Natural killer cell treated with Interleukin-12 subunit alpha and Interleukin-12 subunit beta and Interleukin-15 and Interleukin-18, amount 100 ng/mL, for 72 hours (primary cell): ENCODE measurements around the gene STK31. TPM values are rescaled to one million over a fixed set of nuclear protein-coding genes. Genes with fewer than 3 reads are reported as not detected.
"Not testable (repeated sequence)": the region's sequence is repeated elsewhere in the genome, so short reads cannot be mapped to it uniquely, and the experiment has no call there.

Source experiments
- ATAC-seq, 2 donors: fragments of 150-1000 bp; cut with Tn5 transposase in 1 of 2; sonication (Bioruptor Pico), chemical (Tn5 transposase) in 1 of 2; 2 replicates each; pipeline ENCODE4 v1.10.0; 2021
- DNase-seq: peaks from one replicate; pipeline ENCODE4 v3.0.0; 2022; ENCODE audit warnings: low spot score
- H3K27ac Mint-ChIP-seq, 2 donors: 1 replicate in 1 of 2; 2 replicates in 1 of 2; pipeline ENCODE4 v1.8.0; 2022; ENCODE audit warnings: mixed read lengths in 2 of 2, mild to moderate bottlenecking in 1 of 2, moderate library complexity in 1 of 2
- H3K27me3 Mint-ChIP-seq, 2 donors: 1 replicate in 1 of 2; 2 replicates in 1 of 2; pipeline ENCODE4 v1.8.0; 2022; ENCODE audit warnings: mixed read lengths in 2 of 2
- H3K36me3 Mint-ChIP-seq: one replicate; pipeline ENCODE4 v1.8.0; 2022; ENCODE audit warnings: mixed read lengths
- H3K4me1 Mint-ChIP-seq, 2 donors: 1 replicate in 1 of 2; 2 replicates in 1 of 2; pipeline ENCODE4 v1.8.0; 2022; ENCODE audit warnings: low read depth in 2 of 2, mixed read lengths in 2 of 2, mild to moderate bottlenecking in 1 of 2
- H3K4me3 Mint-ChIP-seq: one replicate; pipeline ENCODE4 v1.8.0; 2022; ENCODE audit warnings: mixed read lengths
- H3K9me3 Mint-ChIP-seq: 2 replicates; pipeline ENCODE4 v1.8.0; 2022; ENCODE audit warnings: mixed read lengths
- total RNA-seq, 2 donors: library from RNA; stranded (reverse); gene quantifications; one replicate each; pipeline ENCODE4 v1.2.3, GENCODE V29; 2022

Gene STK31, protein sequence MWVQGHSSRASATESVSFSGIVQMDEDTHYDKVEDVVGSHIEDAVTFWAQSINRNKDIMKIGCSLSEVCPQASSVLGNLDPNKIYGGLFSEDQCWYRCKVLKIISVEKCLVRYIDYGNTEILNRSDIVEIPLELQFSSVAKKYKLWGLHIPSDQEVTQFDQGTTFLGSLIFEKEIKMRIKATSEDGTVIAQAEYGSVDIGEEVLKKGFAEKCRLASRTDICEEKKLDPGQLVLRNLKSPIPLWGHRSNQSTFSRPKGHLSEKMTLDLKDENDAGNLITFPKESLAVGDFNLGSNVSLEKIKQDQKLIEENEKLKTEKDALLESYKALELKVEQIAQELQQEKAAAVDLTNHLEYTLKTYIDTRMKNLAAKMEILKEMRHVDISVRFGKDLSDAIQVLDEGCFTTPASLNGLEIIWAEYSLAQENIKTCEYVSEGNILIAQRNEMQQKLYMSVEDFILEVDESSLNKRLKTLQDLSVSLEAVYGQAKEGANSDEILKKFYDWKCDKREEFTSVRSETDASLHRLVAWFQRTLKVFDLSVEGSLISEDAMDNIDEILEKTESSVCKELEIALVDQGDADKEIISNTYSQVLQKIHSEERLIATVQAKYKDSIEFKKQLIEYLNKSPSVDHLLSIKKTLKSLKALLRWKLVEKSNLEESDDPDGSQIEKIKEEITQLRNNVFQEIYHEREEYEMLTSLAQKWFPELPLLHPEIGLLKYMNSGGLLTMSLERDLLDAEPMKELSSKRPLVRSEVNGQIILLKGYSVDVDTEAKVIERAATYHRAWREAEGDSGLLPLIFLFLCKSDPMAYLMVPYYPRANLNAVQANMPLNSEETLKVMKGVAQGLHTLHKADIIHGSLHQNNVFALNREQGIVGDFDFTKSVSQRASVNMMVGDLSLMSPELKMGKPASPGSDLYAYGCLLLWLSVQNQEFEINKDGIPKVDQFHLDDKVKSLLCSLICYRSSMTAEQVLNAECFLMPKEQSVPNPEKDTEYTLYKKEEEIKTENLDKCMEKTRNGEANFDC
- under 1 TPM; 0.22 to 0.52 TPM for total RNA-seq

DNA sequence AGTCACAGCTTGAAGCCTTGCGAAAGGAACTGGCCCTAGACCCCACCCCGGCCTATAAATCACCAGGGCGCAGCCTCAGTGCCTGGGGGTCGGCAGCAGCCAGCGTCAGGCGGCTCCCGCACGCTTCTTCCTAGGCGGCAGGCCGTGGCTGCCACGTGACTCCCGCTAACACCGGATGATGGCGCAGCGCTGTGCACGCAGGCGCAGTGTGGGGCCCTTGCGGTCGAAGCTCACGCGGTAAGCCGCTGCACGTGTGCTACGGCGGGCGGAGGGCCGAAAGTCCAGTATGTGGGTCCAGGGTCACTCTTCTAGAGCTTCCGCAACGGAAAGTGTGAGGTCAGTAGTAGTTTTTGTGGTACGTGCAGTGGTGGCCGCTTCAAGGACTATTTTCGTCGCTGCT lies at the start of gene STK31:
Gene STK31, plus strand, starts transcription at position 220 of the 400 bp plus-strand sequence. Its CDS starts 67 bp downstream, at position 287.
- peaks cover 15% of the 10 kb centered on the region for H3K36me3 Mint-ChIP-seq
- H3K4me3 Mint-ChIP-seq, result no peak within 1 kb of the TSS
- H3K27ac Mint-ChIP-seq, result no peak within 1 kb of the TSS

DNA sequence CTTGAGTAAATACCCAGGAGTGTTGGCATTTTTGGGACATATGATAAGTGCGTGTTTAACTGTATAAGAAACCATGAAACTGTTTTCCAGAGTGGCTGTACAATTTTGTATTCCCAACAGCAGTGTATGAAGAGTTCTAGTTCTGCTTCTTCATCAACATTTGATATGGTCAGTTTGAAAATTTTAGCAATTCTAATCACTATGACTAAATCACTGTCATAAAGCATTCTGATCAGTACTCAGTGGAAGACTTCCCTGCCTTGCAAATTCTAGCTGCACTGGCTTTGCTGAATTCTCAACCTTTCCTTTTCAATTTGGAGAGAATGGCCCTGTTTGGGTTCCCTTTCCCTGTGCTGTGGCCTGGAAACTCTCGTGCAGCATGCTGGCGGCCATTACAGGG lies 48.6 kb upstream of the STK31 start:
- H3K4me1 Mint-ChIP-seq, result no peaks in the 10 kb centered on the region
- peaks cover 0 to 5% of the 10 kb centered on the region in 2 donors for H3K27me3 Mint-ChIP-seq
- H3K4me3 Mint-ChIP-seq, result no peak overlapping the region
- H3K36me3 Mint-ChIP-seq, result peaks cover 12% of the 10 kb centered on the region
- H3K9me3 Mint-ChIP-seq, result peaks cover 9% of the 10 kb centered on the region
- ATAC-seq, result no peak
- no peak for DNase-seq
- no peak overlapping the region for H3K27ac Mint-ChIP-seq

More for the DNA sequence above, at the start of gene STK31:
- peak in 1 of 2 donors; percentile 57 for ATAC-seq
- no peak for DNase-seq
- Mint-ChIP-seq H3K4me1 (no peaks in the 10 kb centered on the region), H3K27me3 (no peaks in the 10 kb centered on the region), H3K9me3 (peaks cover 3% of the 10 kb centered on the region)

DNA sequence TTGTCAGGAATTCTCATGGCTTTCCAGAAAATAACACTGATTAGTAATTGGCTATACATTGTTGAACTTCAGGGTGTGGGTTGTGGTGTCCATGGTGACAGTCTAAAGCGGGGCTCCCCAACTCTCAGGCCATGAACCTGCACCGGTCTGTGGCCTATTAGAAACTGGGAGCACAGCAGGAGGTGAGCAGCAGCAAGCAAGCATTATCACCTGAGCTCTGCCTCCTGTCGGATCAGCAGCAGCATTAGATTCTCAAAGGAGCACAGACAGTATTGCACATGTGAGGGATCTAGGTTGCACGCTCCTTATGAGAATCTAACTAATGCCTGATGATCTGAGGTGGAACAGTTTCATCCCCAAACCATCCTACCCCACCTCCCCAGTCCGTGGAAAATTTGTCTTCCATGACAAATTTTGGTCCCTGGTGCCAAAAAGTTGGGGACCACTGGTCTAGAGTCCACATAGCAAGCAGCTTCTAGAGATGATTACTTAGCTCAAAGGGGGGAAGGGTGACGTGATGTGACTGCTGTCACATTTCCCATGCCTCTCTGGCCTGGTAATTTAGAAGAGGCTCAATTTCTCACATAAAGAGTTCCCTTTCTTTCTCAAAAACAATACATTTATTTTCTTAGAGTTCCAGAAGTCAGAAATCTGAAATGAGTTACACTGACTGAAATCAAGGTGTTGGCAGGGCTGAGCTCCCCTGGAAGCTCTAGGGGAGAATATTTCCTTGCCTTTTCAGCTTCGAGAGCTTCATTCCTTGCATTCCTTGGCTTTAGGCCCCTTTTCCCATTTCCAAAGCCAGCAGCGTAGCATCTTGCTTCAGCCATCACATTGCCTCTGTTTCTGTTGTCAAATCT lies 47.7 kb upstream of the STK31 start:
- DNase-seq (no peak), ATAC-seq (no peak)
- Mint-ChIP-seq H3K36me3 (peaks cover 7% of the 10 kb centered on the region), H3K4me1 (no peaks in the 10 kb centered on the region), H3K27me3 (peaks cover 0 to 3% of the 10 kb centered on the region in 2 donors), H3K9me3 (peaks cover 6% of the 10 kb centered on the region), H3K27ac (no peak overlapping the region), H3K4me3 (no peak overlapping the region)

DNA sequence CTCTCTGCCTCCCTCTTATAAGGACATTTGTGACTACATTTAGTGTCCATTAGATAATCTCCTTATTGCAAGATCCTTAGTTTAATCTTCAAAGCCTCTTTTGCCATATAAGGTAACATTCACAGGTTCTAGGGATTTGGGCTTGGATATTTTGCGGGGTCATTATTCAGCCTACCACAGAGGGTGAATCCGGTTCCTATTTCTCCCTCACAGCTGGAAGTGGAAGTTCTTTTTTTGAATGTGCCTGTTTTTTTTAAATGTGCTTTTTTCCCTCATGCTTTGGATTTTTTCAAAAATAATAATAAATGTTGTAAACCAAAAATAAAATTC lies 47.1 kb upstream of the STK31 start:
- Mint-ChIP-seq H3K9me3 (peaks cover 6% of the 10 kb centered on the region), H3K27me3 (peaks cover 0 to 3% of the 10 kb centered on the region in 2 donors), H3K27ac (no peak overlapping the region), H3K4me1 (no peaks in the 10 kb centered on the region), H3K36me3 (peaks cover 7% of the 10 kb centered on the region), H3K4me3 (no peak overlapping the region)
- ATAC-seq, result no peak
- DNase-seq, result no peak

DNA sequence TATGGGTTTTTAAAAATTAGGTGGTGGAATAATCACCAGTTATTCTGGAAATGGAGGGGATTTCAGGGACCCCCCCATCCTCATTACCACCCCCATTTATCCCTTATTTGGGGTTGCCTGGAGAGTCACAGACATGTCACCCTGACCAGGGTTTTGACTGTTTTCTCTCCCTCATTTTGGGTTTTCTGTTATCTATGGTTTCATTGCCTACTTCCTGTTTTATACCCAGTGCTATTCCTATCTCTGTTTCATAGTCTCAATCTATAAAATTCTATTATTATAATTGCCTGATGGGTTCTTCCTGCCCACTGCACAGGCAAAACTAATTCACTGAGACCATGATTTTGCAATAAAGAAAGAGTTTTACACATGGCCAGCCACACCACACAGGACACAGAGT lies 45.9 kb upstream of the STK31 start:
- H3K4me3 Mint-ChIP-seq, result no peak overlapping the region
- no peak overlapping the region for H3K27ac Mint-ChIP-seq
- ATAC-seq (no peak), DNase-seq (no peak)
- no peaks in the 10 kb centered on the region for H3K9me3 Mint-ChIP-seq
- peaks cover 0 to 3% of the 10 kb centered on the region in 2 donors for H3K27me3 Mint-ChIP-seq
- no peaks in the 10 kb centered on the region for H3K4me1 Mint-ChIP-seq
- peaks cover 3% of the 10 kb centered on the region for H3K36me3 Mint-ChIP-seq

DNA sequence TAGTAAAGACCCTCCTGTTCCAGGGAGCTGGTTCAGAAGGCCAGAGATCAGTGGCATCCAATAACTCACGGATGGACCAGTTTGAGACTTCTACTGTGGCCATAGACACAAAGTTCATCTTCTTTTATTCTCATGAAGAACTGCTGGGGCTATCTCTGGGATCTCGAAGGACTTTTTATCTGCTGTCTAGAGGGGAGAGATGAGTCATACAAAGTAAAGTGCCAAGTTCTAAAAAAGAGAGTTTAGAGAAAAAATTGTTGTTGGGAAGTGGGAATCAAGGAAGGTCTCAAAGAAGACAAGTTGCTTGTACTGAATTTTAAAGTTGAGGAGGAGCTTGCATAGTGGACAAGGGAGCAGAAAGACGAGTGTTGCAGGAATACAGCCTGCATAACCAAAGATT lies 38.0 kb upstream of the STK31 start:
- Mint-ChIP-seq H3K4me1 (no peaks in the 10 kb centered on the region), H3K36me3 (no peaks in the 10 kb centered on the region), H3K27ac (no peak overlapping the region), H3K4me3 (no peak overlapping the region), H3K9me3 (no peaks in the 10 kb centered on the region), H3K27me3 (peaks cover 18 to 39% of the 10 kb centered on the region in 2 donors)
- no peak for DNase-seq
- ATAC-seq, result no peak

DNA sequence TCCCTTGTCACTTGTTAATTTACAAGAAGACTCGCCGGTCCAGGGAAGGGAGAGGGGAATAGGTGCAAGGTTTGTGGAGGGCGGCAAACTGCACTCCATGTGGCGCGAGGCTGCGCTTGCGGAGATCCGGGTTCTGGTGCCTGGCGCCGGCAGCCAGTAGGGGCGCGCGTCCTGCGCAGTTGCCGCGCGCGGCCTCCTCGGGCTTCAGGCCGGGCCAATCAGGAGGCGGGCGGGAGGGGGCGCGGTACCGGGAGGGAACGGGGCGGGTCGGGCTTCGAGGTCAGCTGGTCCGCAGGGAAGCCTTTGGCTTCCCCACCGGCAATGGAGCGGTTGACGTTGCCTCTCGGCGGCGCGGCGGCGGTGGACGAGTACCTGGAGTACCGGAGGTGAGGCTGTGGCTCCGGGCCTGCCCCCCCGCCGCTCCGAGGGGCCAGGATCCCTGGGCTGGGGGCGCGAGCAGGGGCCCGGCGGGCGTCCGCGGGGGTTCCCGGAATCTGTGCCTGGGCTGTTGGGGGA lies 30.1 kb upstream of the STK31 start, which contains the start of gene FAM221A:
Gene FAM221A, plus strand, starts transcription at position 302 of the 516 bp plus-strand sequence. Its CDS starts 20 bp downstream, at position 322.
- Mint-ChIP-seq H3K4me1 (peaks cover 0 to 8% of the 10 kb centered on the region in 2 donors), H3K27ac (peak within 1 kb of the TSS; percentile 14 to 66), H3K27me3 (peaks cover 7 to 16% of the 10 kb centered on the region in 2 donors), H3K4me3 (peak within 1 kb of the TSS; percentile 86), H3K9me3 (no peaks in the 10 kb centered on the region), H3K36me3 (no peaks in the 10 kb centered on the region)
- DNase-seq (peak; percentile 84), ATAC-seq (peak; percentile 99)

DNA sequence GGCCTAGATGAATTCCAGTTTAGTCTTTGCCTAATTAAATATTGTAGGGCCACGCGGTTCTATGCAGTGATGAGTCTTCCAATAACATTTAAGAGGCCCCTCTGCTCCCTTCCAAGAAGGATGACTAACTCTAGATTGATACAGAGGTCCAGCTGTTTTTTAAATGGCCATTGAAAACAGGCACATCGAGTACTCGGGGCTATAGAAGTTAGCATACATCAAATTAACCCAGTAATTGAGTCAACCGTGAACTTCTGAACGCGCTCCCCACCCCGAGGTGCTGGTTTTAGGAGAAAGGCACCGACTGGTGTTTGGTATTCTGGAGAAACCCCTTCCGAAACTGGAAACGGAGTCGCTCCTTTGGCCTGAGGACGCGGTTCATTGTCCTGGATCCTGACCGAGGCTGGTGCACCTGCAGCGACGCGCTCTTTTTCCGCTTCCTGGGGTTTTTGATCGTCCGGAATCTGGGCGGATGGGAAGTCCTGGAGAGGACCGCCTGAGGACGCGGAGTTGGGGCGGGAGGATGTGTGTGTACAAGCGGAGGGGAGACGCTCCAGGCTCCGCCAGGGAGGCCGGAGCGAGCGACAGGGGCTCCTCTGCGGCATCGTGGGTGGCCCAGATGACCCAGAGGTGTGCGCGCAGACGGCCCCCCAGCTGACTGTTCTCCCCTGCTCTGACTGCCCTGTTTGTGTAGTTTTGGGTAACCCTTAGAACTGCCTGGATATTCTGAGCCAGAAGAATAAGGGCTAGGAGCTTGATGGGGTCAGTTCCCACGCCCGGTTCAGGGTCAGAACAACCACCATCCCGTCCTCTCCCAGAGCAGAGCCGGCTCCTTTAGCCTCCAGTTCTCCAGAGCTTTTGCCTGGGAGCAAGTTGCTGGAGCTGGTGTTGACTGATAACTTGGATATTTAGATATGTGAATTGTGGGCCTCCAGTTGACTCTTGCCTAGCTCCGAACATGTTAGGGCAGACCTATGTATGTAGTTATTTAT lies 29.3 kb upstream of the STK31 start:
- Mint-ChIP-seq H3K9me3 (no peaks in the 10 kb centered on the region), H3K4me1 (peaks cover 0 to 8% of the 10 kb centered on the region in 2 donors), H3K4me3 (peak overlapping the region; percentile 86), H3K27ac (peak overlapping the region; percentile 14 to 66), H3K36me3 (no peaks in the 10 kb centered on the region), H3K27me3 (peaks cover under 1 to 8% of the 10 kb centered on the region in 2 donors)
- DNase-seq, result no peak
- ATAC-seq, result peak; percentile 44 to 56

DNA sequence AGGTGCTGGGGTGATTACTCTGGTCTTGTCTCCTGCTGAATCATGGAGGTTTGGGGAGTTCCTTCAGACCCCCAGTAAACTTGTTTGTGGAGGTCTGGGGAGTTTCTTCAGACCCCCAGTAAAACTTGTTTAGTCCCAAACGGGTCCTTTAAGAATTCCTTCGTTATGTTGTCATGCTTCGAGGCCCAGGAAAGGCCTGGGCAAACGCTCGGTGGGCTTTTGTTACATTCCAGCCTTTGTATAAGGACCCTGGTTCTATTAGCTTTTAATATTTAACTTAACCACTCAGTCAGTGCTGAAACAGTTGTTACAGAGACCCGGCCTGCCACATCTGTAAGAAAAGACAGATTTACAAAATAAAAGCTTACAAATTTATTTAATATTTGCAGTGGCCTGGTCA lies 26.0 kb upstream of the STK31 start:
- not testable (repeated sequence) for H3K36me3 Mint-ChIP-seq, H3K4me1 Mint-ChIP-seq, ATAC-seq, H3K4me3 Mint-ChIP-seq, H3K27me3 Mint-ChIP-seq, DNase-seq, H3K9me3 Mint-ChIP-seq, H3K27ac Mint-ChIP-seq

DNA sequence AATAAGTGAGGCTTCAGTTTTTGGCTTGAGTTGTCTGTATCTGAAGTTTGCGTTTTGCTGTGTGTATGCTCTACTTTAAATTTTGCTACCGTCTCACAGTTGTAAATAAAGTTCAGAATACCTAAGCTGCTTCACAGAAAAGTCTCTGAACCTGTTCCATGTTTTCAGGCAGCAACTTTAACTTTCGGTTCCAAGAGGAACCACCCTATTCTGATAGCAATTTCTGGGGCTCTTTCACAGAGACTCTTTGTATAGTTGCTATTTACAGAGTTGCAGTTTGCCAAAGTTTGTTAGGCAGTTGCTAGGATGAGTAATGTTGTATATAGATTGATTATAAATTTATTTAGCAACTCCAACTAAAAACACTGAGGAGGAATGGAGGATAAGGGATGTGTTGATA lies 24.3 kb upstream of the STK31 start:
- Mint-ChIP-seq H3K36me3 (no peaks in the 10 kb centered on the region), H3K27ac (no peak overlapping the region), H3K4me3 (no peak overlapping the region), H3K4me1 (peaks cover 0 to 4% of the 10 kb centered on the region in 2 donors), H3K9me3 (no peaks in the 10 kb centered on the region), H3K27me3 (no peaks in the 10 kb centered on the region)
- no peak for DNase-seq
- ATAC-seq, result no peak

DNA sequence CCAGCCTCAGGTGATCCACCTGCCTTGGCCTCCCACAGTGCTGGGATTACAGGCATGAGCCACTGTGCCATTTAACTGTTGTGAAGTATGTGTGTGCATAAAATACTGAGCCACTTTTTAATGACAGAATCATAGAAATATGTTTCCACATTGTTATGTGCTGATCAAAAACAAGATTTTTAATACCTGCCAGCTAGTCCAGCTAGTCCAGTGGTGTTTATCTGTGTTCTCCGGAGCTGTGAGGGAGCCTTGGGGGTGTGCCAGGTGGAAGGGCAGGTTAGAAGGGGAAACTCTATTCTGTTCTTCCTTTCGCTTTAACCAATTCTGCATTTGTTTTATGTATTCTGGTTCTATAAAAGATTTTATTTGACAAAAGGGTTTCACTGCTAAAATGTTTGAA lies 23.0 kb upstream of the STK31 start:
- no peaks in the 10 kb centered on the region for H3K27me3 Mint-ChIP-seq
- no peaks in the 10 kb centered on the region for H3K36me3 Mint-ChIP-seq
- DNase-seq, result no peak
- no peaks in the 10 kb centered on the region for H3K9me3 Mint-ChIP-seq
- H3K4me3 Mint-ChIP-seq, result no peak overlapping the region
- no peak overlapping the region for H3K27ac Mint-ChIP-seq
- no peaks in the 10 kb centered on the region for H3K4me1 Mint-ChIP-seq
- ATAC-seq, result no peak

DNA sequence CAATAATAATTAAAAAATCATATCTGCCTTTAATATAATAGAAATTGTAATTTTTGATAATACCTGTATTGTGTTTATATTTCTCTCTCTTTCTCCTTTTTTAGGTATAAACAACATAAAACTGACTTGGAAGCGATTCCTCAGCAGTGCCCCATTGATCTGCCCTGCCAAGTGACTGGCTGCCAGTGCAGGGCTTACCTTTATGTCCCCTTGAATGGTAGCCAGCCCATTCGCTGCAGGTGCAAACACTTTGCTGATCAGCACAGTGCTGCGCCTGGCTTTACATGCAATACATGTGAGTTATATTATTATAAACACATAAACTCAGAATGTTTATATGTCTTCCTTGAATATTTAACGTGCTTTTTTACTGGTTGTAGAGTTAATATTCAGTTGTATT lies 20.9 kb upstream of the STK31 start:
- H3K4me1 Mint-ChIP-seq, result no peaks in the 10 kb centered on the region
- H3K4me3 Mint-ChIP-seq, result no peak overlapping the region
- H3K9me3 Mint-ChIP-seq, result no peaks in the 10 kb centered on the region
- no peak for DNase-seq
- no peaks in the 10 kb centered on the region for H3K27me3 Mint-ChIP-seq
- no peaks in the 10 kb centered on the region for H3K36me3 Mint-ChIP-seq
- H3K27ac Mint-ChIP-seq, result no peak overlapping the region
- ATAC-seq, result no peak
